Cardiac muscle cell (in vitro differentiated cells and primary cell): ENCODE data around the gene KLF11. TPM values are rescaled to one million over a fixed set of nuclear protein-coding genes. Genes with fewer than 3 reads are reported as not detected.
A peak's percentile ranks its signal among the peaks of the same experiment; 100 is the strongest.

ENCODE experiments used
- DNase-seq, 2 donors: peaks; one replicate each; pipeline versions ENCODE4 v3.0.0 to v3.0.0-alpha.2; 2010 to 2017; ENCODE audit warnings: low read depth in 1 of 2, low spot score in 1 of 2
- H3K27ac ChIP-seq: fragments of 200-600 bp; sonication (generic); 2 replicates; pipeline ENCODE4 v1.5.1; 2016
- H3K27me3 ChIP-seq: fragments of 200-600 bp; sonication (generic); 2 replicates; pipeline ENCODE4 v1.6.0; 2016; ENCODE audit warnings: control low read depth
- H3K36me3 ChIP-seq: fragments of 200-600 bp; sonication (generic); 2 replicates; pipeline ENCODE4 v1.5.1; 2016; ENCODE audit warnings: control low read depth
- H3K4me1 ChIP-seq: fragments of 200-600 bp; sonication (generic); 2 replicates; pipeline ENCODE4 v1.8.1; 2017; ENCODE audit warnings: low read depth, mild to moderate bottlenecking, mixed run types
- H3K4me3 ChIP-seq: fragments of 200-600 bp; sonication (generic); 2 replicates; pipeline ENCODE4 v1.5.1; 2016; ENCODE audit warnings: mild to moderate bottlenecking
- H3K9me3 ChIP-seq: fragments of 200-600 bp; sonication (generic); 2 replicates; pipeline ENCODE4 v1.5.1; 2017; ENCODE audit warnings: low read depth, mild to moderate bottlenecking, control low read depth
- CTCF ChIP-seq: IDR thresholded peaks from 2 replicates; pipeline ENCODE4 v1.5.1; 2012; ENCODE audit warnings: low read depth, mild to moderate bottlenecking, low read length
- polyA plus RNA-seq: library from polyadenylated mRNA; unstranded; fragments of >200 nt; fragmentation: Nextera tagmentation; extraction: Ambion mirVana; gene quantifications from 2 replicates; pipeline ENCODE4 v1.2.1, GENCODE V29; 2016
- total RNA-seq: library from RNA; depleted of rRNA; stranded (reverse); fragments of >200 nt; gene quantifications from 2 replicates; pipeline ENCODE4 v1.2.3, GENCODE V29; 2016

The KLF11 gene
- total and polyA plus RNA-seq, 2 experiments from 2014 or later = 11.9 to 13.0 TPM

- Histone ChIP-seq H3K9me3 (no peaks in the 10 kb centered on the region), H3K4me3 (peak overlapping the region; percentile 40), H3K4me1 (no peaks in the 10 kb centered on the region), H3K36me3 (no peaks in the 10 kb centered on the region), H3K27ac (no peak overlapping the region), H3K27me3 (peaks cover 97% of the 10 kb centered on the region)
- no peak for TF ChIP-seq CTCF
- DNase-seq = peak in 1 of 2 donors; percentile 16
Measured at GRCh38 chr2:10078704-10079265, 35.4 kb downstream of the KLF11 start.

- TF ChIP-seq CTCF = no peak
Measured at GRCh38 chr2:10079266-10079869, 36.0 kb downstream of the KLF11 start.

GRCh38 chr2:10079870-10080535 lies 36.7 kb downstream of the KLF11 start, which contains the start of gene CYS1:
CYS1 (minus strand) TSS chr2:10080411; CDS start chr2:10080223, 188 bp downstream.
- H3K4me1 ChIP-seq = no peaks in the 10 kb centered on the region
- peaks cover 98% of the 10 kb centered on the region for H3K27me3 ChIP-seq
- peak; percentile 15 to 52 for DNase-seq
- H3K27ac ChIP-seq = no peak within 1 kb of the TSS
- no peaks in the 10 kb centered on the region for H3K36me3 ChIP-seq
- TF ChIP-seq CTCF = no peak
- peak within 1 kb of the TSS; percentile 40 for H3K4me3 ChIP-seq
- no peaks in the 10 kb centered on the region for H3K9me3 ChIP-seq

More at GRCh38 chr2:10079266-10079869, 36.0 kb downstream of the KLF11 start:
- Histone ChIP-seq H3K27ac (no peak overlapping the region), H3K36me3 (no peaks in the 10 kb centered on the region), H3K4me1 (no peaks in the 10 kb centered on the region), H3K9me3 (no peaks in the 10 kb centered on the region), H3K27me3 (peaks cover 97% of the 10 kb centered on the region), H3K4me3 (peak overlapping the region; percentile 40)
- peak; percentile 59 to 81 for DNase-seq

GRCh38 chr2:10080536-10081304 lies 37.4 kb downstream of the KLF11 start:
- H3K4me1 ChIP-seq = no peaks in the 10 kb centered on the region
- peak overlapping the region; percentile 40 for H3K4me3 ChIP-seq
- DNase-seq = no peak
- peaks cover 98% of the 10 kb centered on the region for H3K27me3 ChIP-seq
- no peak overlapping the region for H3K27ac ChIP-seq
- no peak for TF ChIP-seq CTCF
- no peaks in the 10 kb centered on the region for H3K9me3 ChIP-seq
- no peaks in the 10 kb centered on the region for H3K36me3 ChIP-seq

GRCh38 chr2:10083046-10083445 lies 39.7 kb downstream of the KLF11 start:
- DNase-seq = no peak
- TF ChIP-seq CTCF = no peak
- no peak overlapping the region for H3K27ac ChIP-seq
- H3K4me1 ChIP-seq = no peaks in the 10 kb centered on the region
- peaks cover 77% of the 10 kb centered on the region for H3K27me3 ChIP-seq
- no peaks in the 10 kb centered on the region for H3K36me3 ChIP-seq
- no peaks in the 10 kb centered on the region for H3K9me3 ChIP-seq
- no peak overlapping the region for H3K4me3 ChIP-seq
